Erythroblast (primary cell): ENCODE results near the gene ING3.

Experiments
- GATA1 ChIP-seq: IDR thresholded peaks from 2 replicates; pipeline ENCODE4 v1.6.1; 2011; ENCODE audit warnings: low read depth, mild to moderate bottlenecking, control low read depth, low read length, moderate library complexity
- POLR2A ChIP-seq: IDR thresholded peaks from 2 replicates; pipeline ENCODE4 v1.6.1; 2011; ENCODE audit warnings: mild to moderate bottlenecking, low read length

DNA sequence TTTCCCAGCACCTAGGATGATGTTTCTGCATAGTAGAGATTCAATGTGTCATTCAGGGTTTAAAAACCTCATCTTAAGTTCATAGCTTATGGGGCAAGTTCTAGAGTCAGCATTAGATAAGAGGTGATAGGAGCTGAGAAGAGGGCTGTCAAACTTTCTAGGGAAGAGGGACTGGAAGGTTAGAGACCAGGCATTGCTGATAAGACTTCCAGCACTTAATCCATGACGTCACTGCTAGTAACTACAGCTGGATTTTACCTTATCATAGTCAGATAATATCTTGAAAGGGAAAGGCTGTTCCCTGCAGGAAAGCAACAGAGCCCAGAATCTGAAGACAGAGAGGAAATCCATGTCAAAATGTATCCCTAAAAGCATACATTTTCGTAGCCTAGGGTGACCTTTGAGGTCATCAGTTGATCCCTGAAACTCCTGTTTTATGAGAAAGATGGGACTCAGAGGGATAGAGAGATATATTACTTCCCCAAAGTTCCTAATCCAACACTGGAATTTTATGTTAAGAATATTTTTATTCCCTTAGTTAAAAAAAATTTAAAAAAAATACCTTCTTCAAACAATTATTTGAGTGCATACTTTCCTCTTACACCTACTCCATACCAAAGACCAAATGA is 34.7 kb downstream of the ING3 start:
- TF ChIP-seq POLR2A (no peak), GATA1 (no peak)
